ENCODE data around the gene CLBA1.

GRCh38 chr14:104994978-104995377 is 9.4 kb downstream of the CLBA1 start:
- TF ChIP-seq, protein P1, sequence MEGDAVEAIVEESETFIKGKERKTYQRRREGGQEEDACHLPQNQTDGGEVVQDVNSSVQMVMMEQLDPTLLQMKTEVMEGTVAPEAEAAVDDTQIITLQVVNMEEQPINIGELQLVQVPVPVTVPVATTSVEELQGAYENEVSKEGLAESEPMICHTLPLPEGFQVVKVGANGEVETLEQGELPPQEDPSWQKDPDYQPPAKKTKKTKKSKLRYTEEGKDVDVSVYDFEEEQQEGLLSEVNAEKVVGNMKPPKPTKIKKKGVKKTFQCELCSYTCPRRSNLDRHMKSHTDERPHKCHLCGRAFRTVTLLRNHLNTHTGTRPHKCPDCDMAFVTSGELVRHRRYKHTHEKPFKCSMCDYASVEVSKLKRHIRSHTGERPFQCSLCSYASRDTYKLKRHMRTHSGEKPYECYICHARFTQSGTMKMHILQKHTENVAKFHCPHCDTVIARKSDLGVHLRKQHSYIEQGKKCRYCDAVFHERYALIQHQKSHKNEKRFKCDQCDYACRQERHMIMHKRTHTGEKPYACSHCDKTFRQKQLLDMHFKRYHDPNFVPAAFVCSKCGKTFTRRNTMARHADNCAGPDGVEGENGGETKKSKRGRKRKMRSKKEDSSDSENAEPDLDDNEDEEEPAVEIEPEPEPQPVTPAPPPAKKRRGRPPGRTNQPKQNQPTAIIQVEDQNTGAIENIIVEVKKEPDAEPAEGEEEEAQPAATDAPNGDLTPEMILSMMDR (IDR thresholded peaks at IDR 0.05) = no peak
- TF ChIP-seq POLR2A (IDR thresholded peaks at IDR 0.05) (no peak), EP300 (IDR thresholded peaks at IDR 0.05) (no peak)
